Eye (tissue), 1 donor: ENCODE data around the gene NCAM1.
"Not testable (repeated sequence)": the region's sequence is repeated elsewhere in the genome, so short reads cannot be mapped to it uniquely, and the experiment has no call there.

Experiments used
- DNase-seq: peaks from one replicate; pipeline ENCODE4 v3.0.0-alpha.2; 2015

Gene NCAM1

GRCh38 chr11:113282898-113283437, 321.7 kb downstream of the NCAM1 start:
- DNase-seq, result no peak

GRCh38 chr11:113283881-113284280, 322.7 kb downstream of the NCAM1 start:
- no peak for DNase-seq

GRCh38 chr11:113286009-113286408, 324.8 kb downstream of the NCAM1 start:
- DNase-seq, result no peak

- peak; percentile 41 for DNase-seq
Measured at GRCh38 chr11:113286509-113287497, 325.6 kb downstream of the NCAM1 start.

GRCh38 chr11:113287801-113288200, 326.6 kb downstream of the NCAM1 start:
- no peak for DNase-seq

GRCh38 chr11:113288286-113288863, 327.2 kb downstream of the NCAM1 start:
- no peak for DNase-seq

- peak; percentile 92 for DNase-seq
Measured at GRCh38 chr11:113289431-113290187, 328.4 kb downstream of the NCAM1 start.

GRCh38 chr11:113293936-113294335, 332.7 kb downstream of the NCAM1 start:
- DNase-seq, result no peak

- DNase-seq, result no peak
Measured at GRCh38 chr11:113295993-113296392, 334.8 kb downstream of the NCAM1 start.

GRCh38 chr11:113296447-113297205, 335.4 kb downstream of the NCAM1 start:
- DNase-seq, result peak; percentile 30

- DNase-seq, result not testable (repeated sequence)
Measured at GRCh38 chr11:113298496-113298895, 337.3 kb downstream of the NCAM1 start.

- DNase-seq, result no peak
Measured at GRCh38 chr11:113304916-113305315, 343.7 kb downstream of the NCAM1 start.

- DNase-seq, result peak; percentile 91
Measured at GRCh38 chr11:113305440-113306336, 344.5 kb downstream of the NCAM1 start.

GRCh38 chr11:113308601-113309000, 347.4 kb downstream of the NCAM1 start:
- no peak for DNase-seq

GRCh38 chr11:113311536-113311935, 350.3 kb downstream of the NCAM1 start:
- no peak for DNase-seq

- no peak for DNase-seq
Measured at GRCh38 chr11:113313601-113314000, 352.4 kb downstream of the NCAM1 start.

- no peak for DNase-seq
Measured at GRCh38 chr11:113314065-113314388, 352.8 kb downstream of the NCAM1 start.

GRCh38 chr11:113314389-113315301, 353.4 kb downstream of the NCAM1 start, which contains the start of gene TTC12:
TSS of gene TTC12 (plus strand) at chr11:113314583. CDS start at chr11:113316258, 1,675 bp downstream.
- peak; percentile 97 for DNase-seq

- peak; percentile 7 for DNase-seq
Measured at GRCh38 chr11:113315811-113316210, 354.6 kb downstream of the NCAM1 start.

GRCh38 chr11:113316256-113316655, 355.0 kb downstream of the NCAM1 start:
- no peak for DNase-seq
